Measurements from ENCODE around the gene GJB5.
"Not testable (repeated sequence)": the region's sequence is repeated elsewhere in the genome, so short reads cannot be mapped to it uniquely, and the experiment has no call there.

The GJB5 gene

DNA sequence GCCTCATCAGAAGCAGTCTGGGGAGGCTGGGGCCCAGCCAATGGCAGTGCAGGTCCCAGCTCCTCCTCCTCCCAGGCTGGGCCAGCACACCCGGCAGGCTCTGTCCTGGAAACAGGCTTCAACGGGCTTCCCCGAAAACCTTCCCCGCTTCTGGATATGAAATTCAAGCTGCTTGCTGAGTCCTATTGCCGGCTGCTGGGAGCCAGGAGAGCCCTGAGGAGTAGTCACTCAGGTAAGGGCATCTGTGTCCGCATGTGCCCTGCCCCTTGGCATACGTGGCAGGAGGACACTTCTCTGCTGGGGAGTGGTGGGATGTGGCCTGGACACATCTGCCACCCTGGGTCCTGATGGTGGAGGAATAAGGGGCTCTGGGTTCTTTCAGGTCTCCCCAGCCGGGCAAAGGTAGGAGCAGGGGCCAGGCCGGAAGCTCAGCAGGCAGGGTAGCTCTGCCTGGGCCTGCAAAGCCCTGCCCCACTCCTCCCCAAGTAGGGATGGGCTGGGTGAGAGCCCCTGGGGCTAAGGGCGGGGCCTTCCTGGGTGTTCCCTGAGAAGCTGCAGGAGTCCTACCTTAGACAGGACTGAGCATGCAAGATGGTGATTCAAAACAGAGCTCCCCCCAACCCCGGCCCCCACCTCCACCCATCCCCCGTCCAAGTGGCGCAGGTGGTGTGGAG is at the start of gene GJB5:
Gene GJB5, plus strand, starts transcription at position 84 of the 674 bp plus-strand sequence. CDS start 2,284 bp downstream, outside the sequence.
- DNase-seq (ENCODE audit: low read depth in 2 of 2) = no peak

DNA sequence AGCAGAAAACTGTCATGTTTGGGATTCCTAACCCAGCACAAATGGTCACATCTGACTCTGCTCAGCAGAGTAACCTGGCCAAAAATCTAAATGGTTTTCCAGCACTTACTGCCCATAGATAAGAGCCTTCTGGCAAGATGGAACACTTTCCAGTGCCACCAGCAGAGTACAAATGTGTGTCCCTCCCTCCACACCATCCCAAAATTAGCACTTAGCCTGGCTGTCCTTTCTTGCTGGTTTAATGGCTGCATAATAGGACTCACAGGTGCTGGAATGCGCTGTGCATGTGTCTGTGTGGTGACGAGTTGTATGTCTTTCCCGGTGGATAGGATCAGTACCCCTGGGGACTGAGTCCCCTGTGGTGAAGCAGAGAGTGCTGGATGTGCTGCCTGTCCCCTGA is 49.8 kb upstream of the GJB5 start:
- no peak for DNase-seq (ENCODE audit: low read depth in 2 of 2)

DNA sequence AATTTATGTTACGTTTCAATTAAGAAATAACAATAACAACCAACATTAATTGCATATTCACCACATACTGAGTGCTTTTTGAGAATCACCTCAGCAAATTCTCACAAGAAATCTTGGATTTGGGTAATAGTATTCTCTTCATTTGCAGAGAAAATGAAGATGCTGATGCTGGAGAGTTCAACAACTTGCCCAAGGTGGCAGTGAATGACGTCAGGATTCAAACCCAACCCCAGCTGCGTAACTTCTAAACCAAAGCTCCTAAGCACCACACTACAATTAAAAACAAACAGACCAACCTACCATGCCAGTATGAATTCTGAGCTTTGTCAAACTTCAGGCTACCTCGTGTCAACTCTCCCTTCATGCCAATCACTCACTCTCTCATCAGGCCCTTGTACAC is 46.7 kb upstream of the GJB5 start:
- DNase-seq (ENCODE audit: low read depth in 2 of 2) = no peak

DNA sequence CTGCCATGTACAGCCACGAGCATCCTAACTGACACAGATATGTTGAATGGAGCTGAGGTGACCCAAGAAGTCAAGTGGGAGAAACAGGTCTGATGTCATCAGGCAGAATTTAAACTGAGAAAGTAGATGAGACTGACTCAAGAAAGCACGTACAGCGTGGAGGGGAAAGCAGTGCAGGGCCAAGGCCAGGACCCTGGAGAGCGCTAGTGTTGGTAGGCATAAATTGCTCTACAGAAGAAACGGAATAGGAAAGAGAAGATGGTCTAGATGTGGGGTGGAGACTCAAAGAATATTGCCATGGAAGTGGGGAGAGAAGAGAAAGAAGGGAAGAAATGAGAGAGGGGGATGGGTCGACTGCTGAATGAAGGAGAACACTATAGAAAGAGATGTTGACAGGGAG is 45.3 kb upstream of the GJB5 start:
- DNase-seq (ENCODE audit: low read depth in 2 of 2) = no peak

DNA sequence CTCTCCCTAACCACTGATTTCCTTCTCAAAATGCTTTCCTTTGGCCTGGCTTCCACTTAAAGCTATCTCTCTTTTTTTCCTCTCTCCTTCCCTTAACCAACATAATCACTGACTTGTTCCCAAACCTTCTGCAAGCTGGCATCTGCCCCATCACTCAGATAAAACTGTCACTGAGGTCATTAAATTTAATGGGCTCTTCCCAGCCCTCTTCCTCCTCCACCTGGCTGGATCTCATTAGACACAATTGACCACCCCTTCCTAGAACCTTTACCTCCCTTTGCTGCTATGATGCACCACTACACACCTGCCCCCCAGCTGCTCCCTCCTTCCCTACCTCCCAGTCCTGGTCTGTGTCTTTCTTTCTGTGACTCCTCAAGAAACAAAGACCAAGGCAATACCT is 44.0 kb upstream of the GJB5 start:
- DNase-seq (ENCODE audit: low read depth in 2 of 2) = no peak

DNA sequence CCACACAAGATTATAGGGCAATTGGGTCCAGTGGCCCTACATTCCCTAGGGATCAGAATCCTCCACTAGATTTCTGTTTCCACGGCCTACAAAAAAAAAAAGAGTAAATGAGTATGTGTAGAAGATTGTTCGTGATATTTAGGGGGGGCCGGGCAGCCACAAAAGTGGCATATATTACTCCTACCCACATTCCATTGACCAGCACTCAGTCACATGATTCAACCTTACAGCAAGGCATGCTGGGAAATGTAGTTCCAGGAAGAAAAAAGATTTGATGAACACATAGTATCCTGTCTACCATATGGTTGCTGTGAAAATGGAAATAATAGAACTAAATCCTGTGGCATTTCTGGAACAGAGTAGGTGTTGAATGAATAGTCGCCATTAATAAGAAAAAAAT is 43.4 kb upstream of the GJB5 start:
- DNase-seq (ENCODE audit: low read depth in 2 of 2) = no peak

DNA sequence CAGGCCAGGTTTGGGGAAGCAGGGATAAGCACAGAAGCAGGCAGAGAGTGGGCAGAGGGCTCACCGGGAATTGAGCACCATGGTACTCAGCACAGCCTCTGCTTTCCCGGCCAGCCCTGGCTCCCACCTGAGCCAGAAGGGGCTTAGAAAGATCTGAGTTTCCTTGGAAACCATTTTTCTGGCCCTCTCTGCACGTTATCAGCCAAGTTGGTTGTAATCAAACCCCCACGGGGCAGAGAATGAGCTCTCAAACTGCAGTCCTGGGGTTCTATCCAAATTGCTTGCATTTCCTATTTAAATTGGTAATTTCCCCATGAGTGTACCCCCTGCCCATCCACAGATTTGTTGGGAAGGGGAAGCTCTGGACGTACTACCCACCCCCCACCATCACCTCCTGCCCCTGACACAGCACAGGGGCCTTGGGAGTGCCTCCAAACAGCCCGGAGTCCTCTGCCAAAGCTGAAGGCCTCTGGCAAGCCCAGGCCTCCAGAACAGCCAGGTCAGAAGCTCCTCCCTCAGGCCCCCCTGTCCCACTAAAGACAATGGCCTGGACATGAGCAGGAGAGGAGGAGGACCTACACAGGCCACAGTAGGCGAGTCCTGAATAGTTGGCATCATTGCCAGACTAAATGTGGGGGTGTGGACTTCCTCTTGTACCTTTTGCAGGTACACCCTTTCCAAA is 42.7 kb upstream of the GJB5 start:
- DNase-seq (ENCODE audit: low read depth in 2 of 2) = no peak

DNA sequence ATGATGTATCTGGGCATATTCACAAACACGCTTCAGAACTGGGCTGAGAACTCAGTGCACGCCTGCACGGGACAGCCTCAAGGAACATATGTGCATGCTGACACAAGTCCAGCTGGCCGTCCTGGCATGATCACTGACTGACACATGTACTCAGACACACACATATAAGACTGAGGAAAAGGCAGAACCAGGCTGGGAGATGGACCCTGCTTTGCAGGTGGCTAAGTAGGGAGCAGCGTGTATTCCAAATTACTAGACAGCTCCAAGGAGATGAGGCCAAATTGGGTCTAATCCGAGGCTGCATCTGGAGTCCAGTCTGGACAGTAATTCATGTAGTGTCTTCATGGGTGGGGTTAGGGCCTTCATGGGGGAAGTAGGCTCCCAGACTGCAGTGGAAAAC is 41.4 kb upstream of the GJB5 start:
- no peak for DNase-seq (ENCODE audit: low read depth in 2 of 2)

DNA sequence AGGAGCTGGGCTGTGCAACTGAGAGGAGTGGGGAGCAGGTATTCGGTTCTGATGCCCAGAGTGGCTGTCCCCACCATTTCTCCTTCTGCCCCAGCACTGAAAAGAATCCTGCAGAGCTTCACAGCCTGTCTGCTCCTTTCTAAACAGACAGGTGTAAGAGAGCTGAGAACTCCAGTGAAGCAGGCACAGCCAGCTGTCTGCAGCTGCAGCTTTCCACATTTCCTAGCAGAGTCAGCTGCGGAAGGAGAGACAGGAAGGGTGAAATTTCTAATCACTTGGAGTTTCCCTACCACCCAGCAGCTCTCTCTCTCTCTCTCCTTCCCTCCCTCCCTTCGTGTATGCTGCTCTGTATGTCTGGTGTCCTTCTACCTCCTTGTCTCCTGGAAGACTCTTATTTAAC is 40.5 kb upstream of the GJB5 start:
- no peak for DNase-seq (ENCODE audit: low read depth in 2 of 2)

DNA sequence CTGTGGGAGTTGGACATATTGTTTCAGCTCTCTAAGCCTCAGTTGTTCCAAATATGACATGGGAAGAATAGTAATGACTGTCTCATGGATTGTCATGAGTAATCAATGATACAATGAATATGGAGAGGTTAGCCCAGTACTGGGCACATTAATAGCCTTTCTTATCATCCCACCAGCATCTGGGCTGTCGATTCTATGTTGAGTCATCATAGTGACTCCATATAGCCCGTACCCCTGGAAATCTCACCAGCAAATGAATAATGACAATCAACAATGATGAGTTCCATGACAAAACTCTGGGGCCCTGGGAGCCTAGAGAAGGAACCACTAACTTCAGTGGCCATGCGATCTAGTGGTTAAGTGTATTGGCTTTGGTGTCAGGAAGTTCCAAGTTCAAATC is 39.7 kb upstream of the GJB5 start:
- no peak for DNase-seq (ENCODE audit: low read depth in 2 of 2)

DNA sequence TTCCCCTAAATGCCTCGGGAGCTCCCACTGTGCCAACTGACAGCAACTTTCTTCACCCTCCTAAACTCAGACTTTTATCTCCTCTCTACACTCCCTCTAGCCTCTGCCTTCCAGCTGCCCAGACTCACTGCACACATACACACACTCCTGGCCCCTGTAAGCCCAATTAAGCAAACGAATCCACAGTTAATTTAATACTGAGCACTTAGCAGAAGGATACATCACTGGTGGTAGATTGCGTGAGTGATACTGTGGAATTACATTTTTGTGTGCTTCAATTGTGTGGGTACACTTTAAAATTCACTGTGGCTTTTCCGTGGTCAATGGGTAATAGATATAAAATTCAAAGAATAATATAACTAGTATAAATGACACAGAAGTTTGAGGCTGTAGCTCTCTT is 33.6 kb upstream of the GJB5 start:
- no peak for DNase-seq (ENCODE audit: low read depth in 2 of 2)

DNA sequence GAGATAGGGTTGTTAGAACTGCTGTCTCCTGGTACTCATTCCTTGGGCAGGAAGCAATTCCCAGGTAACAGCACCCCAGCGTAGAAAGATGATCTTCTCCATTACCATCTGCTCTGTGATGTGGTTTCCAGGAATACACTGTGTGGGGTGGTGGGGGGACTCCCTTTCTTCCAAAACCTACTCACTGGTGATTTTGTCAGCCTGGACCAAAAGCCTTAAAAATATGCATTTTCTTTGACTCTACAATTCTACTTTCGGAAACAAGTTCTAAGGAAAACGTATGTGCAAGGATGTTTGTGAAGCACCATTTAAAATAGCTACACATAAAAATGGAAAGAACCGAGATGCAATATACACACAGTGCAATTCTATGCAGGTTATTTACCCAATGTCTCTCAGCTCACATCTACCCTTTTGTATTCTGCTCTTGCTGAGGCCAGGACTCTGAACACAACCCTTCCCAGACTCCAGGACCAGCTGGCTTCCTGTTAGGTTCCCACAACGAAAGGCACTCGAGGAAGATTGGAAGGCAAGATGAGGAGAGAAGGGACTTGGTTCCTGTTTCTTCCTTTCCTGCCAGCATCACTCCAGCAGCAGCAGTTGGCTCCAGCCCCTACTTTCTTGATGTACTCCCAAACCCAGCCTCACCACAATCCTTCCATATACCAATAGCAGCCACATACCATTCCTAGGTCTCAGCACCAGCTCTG is 33.0 kb upstream of the GJB5 start:
- DNase-seq (ENCODE audit: low read depth in 2 of 2) = no peak

DNA sequence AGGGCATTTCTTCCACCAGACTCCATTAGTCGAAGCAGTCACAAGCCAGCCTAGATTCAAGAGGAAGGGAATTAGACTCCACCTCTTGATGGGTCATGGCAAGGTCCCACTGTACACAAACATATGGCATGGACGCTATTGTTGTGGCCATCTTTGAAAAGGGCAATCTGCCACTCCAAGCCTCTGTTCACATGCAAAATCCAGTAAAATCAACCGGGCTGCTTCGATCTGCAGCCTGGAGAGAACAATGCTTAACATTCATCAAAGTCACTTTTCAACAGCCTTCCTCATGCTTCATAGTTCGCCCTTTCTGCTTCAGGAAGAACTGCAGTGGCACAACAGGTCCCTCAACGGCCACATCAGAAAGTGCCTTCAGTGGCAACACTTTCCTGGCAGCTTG is 28.0 kb upstream of the GJB5 start:
- no peak for DNase-seq (ENCODE audit: low read depth in 2 of 2)

DNA sequence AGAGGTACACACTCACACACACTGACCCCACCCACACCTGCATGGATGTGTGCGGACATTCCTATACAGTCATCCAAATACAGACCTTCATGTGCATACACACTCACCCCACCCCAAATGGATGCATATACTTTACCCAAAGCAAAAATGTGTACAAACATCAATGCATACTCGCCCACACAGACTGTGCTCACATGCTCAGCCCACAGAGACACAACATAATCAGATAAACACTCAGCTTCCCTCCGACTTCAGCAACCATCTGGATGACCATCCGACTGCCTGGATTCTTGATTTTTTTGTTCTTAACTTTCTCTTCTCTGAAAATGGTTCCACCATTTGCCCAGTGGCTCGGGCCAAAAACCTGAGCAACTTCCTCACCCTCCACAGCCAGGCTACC is 24.4 kb upstream of the GJB5 start:
- DNase-seq (ENCODE audit: low read depth in 2 of 2) = no peak

DNA sequence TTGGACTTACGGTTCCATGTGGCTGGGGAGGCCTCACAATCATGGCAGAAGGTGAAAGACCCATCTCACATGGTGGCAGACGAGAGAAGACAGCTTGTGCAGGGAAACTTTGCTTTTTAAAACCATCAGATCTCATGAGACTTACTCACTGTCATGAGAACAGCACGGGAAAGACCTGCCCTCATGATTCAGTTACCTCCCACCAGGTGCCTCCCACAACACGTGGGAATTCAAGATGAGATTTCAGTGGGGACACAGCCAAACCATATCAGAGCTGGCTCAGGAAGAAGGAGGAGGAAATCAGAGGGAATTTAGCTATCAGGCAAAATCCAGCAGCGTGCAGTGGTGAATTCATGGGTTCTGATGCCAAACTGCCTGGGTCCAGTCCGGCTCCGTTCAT is 22.0 kb upstream of the GJB5 start:
- DNase-seq (ENCODE audit: low read depth in 2 of 2) = not testable (repeated sequence)

DNA sequence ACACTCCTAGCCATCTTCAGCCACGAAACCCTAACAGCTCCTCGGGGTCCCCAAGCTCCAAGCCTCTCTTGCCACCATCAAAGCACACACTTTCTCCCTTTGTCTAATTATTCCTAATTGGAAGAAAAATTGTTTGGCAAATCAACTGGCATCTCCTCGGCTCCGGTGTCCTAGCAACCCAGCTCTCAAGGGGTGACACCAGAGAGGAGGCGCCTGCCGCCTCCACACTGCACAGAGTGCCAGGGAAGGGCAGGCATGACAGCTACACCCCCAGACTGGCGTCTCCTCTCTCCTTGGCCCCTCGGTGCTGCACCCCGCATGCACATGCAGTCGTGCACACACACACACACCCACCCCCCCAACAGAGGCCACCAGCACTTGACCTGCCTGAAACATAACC is 18.2 kb upstream of the GJB5 start:
- no peak for DNase-seq (ENCODE audit: low read depth in 2 of 2)

DNA sequence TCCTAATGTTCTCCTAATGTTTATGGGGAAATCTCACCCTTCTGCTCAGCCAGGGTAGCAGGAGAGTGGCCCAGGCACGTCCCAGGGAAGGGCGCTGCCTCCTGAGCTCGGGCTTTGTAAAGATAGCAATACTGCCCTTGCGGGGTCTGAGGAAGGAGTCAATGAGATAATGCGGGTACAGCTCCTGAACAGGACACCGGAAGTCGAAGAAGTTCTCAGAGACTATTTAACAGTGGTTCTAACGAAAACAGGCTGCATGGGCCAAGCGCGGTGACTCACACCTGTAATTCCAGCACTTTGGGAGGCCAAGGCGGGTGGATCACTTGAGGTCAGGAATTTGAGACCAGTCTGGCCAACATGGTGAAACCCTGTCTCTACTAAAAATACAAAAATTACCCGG is 17.6 kb upstream of the GJB5 start:
- DNase-seq (ENCODE audit: low read depth in 2 of 2) = not testable (repeated sequence)

DNA sequence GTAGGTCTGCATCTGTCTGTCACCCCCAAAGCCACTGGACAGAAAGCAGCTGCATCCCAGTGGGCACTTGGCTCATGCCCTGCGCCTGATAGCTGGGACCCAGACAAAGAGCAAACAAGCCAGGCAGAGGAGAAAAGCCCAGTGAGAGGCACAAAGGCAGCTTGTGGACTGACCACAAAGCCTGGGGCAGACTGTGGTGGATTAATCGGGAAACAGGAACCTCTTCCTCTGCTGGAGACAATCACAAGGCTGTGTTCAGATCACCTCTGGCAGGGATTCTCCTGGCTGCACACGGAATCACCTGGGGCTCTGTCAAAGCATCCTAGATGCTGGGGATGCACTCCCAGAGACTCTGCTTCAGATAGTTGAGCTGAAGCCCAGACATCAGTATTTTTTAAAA is 15.2 kb upstream of the GJB5 start:
- no peak for DNase-seq (ENCODE audit: low read depth in 2 of 2)

DNA sequence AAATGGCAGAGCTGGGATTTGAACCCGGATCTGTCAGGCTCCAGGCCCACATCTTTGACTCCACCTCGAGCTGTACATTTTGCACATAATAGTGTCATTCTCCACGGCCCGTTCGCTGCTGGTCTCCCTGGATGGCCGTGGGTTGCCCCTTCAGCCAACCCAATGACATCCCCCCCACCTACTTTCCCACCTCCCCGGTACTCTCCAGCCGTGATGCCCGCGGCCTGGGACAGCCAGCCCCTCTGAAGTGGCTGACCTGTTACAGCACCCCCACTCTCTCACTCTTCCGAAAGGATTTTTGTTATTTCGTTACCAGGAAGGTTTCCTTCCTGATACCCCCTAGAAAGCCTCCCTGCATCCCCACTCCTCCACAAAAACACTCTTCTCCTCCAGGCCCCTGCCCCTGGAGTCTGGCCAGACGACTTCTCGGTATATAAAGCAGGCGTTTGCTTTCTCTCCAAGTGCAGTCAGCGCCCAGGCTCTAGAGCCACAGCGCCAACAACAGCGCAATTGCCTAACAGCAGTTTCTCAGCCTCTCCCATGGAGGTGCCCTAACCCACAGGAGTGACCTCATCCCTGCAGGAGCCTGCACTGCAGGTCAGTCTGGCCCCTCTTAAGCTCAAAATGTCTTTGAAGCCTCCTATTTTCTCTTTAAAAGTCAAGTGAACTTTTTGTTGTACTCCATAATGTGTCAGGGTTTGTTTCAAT is 14.5 kb upstream of the GJB5 start:
- DNase-seq (ENCODE audit: low read depth in 2 of 2) = no peak

DNA sequence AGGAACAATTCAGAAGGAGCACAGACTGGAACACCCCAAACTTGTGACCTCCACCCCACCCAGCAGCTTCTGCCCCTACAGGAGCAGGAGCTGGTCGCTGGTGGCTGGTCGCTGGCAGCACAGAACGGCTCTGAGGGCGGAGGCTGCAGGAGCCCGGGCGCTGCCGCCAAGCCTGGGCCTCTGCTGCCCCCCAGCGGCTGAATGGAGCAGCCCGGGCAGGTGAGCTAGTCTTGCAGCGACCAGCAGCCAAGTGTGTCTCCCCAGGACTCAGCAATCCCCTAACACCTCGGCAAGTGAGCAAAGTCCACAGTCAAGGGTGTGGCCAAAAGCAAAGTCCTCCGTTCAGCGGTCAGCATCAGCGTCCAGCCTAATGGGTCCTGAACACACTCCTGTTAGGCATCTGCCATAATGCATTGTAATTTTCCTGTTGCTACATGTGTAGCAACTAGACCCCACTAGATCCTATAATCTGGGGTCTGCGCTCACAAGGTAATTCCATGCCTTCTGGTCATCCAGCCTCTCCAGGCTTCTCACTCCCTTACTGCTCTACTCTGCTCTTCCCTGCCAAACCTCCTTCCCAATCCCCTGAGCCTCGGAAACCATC is 12.1 kb upstream of the GJB5 start:
- DNase-seq (ENCODE audit: low read depth in 2 of 2) = peak; percentile 30 to 47

DNA sequence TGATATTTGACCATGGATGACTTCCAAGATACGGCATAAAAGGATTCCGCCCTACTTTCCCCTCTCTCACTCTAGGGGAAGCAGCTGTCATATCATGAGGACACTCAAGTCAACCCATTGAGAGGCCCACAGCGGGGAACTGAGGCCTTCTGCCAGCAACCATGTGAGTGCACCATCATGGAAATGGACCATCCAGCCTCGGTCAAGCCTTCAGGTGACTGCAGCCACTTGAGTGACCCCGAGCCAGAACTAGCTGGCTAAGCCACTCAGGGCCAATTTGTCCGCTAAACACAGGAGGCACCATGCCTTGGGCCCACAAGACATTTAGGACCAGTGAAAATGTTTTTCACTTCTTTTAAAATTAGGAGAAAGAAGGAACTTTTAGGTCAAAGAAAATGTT is 11.1 kb upstream of the GJB5 start:
- no peak for DNase-seq (ENCODE audit: low read depth in 2 of 2)

DNA sequence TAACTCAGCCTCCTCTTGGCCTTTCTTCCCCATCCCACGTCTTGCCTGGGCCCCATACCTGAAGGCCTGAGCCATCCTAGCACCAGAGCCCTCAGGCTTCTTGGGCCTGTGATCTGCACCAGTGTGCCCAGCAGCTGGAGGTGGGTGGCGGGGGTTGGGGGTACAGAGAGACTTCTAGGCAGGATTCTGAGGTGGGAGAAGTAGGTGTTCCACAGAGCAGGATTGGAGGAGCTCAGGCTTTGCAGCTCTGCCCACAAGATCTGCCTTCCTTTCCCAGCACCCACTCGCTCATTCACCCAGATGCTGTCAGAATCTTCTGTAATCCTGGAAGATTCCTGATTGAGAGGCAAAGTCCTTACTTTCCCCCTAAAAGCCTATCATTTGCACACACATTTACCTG is 10.0 kb upstream of the GJB5 start:
- DNase-seq (ENCODE audit: low read depth in 2 of 2) = no peak

Measured in stimulated activated CD8-positive, alpha-beta memory T cell treated with anti-CD3 and anti-CD28 coated beads, Interleukin-15, amount 100 ng/mL, for 4 hours (primary cell).